NCI-H345 treated with DMSO at 0.1 percent for 48 hours (cell line): Measurements from ENCODE around the gene NRG3.
"Not testable (repeated sequence)": the region's sequence is repeated elsewhere in the genome, so short reads cannot be mapped to it uniquely, and the experiment has no call there.

Source experiments
- DNase-seq: peaks from one replicate; lab custom pipeline; 2025; ENCODE audit not compliant: unreplicated experiment; lab: John Stamatoyannopoulos, UW

The NRG3 gene

DNA sequence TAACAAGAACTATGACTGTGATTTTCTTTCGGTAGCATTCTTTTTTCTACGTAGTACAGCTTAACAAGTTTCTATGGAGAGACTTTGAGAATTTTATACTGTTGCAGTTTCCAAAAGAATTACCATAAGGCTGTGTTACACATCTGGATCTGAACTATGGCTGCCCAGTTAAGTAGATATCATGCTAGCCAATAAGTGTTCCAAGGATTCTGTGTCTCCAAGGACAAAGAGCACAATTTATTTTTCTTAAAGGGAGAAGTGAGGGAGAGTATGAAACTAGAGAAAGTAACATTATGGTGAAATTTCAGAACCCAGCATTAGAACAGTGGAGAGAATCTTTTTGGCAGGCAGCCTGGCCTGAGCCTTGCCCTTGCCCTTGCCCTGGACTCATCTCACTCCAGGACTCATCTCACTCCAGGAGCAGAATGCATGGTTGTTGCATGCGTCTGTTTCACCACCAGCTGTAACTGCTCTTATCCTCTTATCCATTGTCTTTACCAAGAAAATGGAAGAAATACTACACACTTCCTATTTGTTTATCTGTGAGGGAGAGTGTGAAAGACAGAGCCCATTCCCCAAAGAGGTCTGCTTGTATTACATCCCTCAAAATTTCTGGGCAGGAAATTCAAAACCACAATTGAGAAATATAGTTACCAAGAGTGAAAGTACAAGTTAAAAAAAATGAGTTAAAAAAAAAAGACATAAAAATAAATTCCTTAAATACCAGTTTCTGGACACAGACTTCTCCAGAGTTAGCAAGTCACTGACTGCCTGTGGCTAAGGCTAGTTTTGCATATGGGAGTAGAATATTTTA lies 1067.5 kb downstream of the NRG3 start:
- no peak for DNase-seq

DNA sequence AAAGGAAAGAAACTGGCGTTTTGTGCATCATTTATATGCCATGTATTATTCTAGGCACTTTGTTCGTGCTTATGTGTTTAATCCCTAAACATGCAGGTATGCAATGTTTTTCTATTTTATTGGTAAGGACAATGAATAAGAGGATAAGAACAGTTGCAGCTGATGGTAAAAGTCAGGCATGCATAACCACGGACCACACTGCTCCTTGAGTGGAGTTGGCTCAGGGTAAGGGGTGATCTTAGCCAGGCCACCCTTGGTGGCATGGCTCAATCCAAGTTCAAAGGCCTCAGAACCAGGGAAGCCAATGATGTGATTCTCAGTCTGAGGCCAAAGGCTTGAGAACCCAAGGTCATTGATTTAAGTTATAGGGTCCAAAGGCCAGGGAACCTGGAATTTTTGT lies 1068.1 kb downstream of the NRG3 start:
- no peak for DNase-seq

DNA sequence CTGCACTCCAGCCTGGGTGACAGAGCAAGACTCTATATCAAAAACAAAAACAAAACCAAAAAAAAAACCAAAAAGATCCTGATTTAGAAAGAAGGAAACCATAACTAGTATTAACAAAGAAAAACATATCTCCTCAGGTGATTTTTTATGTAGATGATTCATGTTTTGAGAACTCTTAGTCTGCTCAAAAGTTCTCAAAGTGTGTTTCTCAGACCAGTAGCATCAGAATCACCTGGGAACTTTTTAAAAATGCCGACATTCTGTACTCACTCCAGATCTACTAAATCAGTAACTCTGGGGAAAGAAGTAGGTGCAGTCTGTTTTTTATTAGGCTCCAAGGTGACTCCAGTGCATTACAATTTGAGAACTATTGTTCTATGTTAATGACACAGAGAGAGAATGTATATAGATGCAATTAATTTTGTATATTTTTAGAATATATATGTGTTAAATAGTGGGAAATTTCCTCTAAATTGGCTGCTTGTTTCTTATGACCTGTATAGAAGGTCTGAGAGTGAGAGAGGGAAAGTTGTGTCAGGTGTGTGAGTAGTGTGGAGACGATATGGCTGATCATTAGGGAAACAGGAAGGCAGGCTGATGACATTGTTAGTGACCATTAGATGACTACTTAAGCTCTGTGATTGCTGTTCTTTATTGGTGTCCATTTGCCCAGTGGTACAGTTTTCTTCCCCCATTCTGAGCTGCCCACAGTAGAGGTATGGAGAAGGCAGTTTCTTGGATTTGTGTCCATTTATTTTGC lies 1075.0 kb downstream of the NRG3 start:
- DNase-seq: no peak

DNA sequence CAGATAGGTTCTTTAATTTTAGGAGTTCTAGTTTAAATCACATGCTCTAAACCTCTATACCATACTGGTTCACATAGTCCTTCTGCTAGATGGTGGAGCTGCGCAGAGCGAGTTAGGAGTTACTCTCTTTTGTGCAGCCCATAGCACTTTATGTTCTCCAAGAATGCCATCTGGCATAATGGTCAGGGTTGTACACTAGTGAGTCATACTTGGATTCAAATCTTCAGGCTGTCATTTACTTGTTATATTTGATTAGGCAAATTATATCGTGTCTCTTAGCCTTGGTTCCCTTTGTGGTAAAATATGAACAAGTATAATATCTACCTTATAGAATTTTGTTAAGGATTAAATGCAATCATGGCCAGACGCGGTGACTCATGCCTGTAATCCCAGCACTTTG lies 1078.3 kb downstream of the NRG3 start:
- DNase-seq: no peak

DNA sequence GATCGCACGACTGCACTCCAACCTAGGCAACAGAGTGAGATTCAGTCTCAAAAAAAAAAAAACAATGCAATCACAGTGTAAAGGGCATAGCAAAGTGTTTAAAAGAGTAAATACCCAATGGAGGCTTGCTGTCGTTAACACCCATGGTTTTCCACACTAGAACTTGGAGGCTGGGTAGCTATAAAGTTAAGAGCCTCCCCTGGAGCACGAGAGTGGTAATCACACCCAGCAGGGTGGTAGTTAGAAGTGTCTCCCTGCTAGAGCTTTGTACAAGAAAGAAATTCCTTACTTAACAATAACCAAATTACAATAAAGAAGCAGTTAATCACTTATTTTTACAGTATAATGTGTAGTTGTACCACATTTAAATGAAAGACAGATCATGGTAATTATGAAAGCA lies 1078.9 kb downstream of the NRG3 start:
- DNase-seq: no peak

DNA sequence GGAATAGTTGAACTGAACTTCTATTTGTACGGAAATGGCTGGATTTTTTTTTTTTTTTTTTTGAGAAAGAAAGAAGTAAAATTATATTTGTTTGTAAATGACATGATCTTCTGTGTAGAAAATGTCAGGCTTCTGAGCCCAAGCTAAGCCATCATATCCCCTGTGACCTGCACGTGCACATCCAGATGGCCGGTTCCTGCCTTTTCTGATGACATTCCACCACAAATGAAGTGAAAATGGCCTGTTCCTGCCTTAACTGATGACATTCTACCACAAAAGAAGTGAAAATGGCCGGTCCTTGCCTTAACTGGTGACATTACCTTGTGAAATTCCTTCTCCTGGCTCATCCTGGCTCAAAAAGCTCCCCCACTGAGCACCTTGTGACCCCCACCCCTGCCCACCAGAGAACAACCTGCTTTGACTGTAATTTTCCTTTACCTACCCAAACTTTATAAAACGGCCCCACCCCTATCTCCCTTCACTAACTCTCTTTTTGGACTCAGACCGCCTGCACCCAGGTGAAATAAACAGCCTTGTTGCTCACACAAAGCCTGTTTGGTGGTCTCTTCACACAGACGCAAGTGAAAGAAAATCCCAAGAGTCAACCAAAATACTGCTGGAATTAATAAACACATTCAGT lies 1085.5 kb downstream of the NRG3 start:
- not testable (repeated sequence) for DNase-seq

DNA sequence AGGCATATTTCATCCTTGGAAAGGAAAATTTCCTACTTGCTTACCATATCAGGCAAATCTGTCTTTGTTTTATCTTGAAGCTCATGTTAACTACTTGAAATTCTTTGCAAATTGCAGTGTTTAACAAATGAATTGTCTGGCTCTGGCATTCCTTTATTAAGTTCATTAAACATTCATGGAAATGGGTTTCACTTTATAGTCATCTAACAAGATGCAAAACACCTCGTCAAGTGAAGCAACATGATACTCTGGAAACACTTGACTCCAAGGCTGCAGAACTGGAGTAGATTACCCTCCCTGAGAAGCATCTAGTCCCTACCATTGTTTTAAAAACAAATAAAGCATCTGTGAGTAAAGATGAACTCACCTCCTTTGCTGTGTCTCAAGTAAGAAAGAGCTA lies 1086.9 kb downstream of the NRG3 start:
- no peak for DNase-seq

DNA sequence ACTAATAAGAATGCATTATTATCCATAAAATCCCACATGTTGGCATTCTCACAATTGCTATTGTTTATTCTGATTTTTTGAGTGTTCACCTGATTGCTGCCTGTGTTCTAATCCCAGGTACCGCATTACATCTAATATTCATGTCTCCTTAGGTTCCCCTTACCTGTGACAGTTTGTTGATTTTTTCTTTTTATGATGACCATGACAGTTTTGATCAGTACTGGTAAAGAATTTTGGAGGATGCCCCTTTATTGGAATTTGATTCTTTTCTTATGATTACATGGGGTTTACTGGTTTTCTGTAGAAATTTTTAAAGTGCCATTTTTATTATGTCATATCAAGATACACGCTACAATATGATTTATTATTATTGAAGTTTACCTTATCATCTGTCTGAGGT lies 1091.1 kb downstream of the NRG3 start:
- no peak for DNase-seq

DNA sequence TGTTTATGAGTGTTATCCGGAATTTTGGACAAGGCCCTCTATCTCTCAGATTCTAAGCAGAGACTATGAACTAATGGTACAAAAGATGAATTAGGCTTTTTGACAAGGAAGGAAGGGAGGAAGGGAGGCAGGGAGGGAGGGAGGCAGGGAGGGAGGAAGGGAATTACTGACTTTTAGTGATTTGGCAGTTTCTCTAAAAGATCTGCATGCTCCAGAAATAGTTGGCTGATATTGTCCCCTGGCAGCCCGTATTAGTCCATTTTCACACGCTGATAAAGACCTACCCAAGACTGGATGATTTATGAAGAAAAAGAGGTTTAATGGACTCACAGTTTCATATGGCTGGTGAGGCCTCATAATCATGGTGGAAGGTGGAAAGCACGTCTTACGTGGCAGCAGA lies 1093.5 kb downstream of the NRG3 start:
- DNase-seq: no peak

DNA sequence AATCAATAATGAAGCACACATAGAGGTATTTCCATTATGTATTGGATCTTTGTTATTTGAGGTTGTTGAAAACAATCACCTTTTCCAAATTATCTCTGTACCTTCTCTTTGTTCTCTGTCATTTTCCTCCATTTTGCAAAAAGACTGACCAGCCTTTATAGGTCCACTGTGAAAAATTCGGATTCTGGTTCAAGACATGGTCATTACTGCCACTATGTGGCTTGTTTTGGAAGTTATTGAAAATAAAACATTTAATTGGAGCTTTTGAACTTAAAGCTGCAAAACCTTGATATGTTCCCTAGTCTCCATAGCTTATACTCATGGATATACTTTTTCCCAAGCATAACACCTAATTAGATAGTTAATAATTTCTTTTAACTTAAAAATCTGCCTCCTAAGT lies 1094.4 kb downstream of the NRG3 start:
- DNase-seq: no peak

DNA sequence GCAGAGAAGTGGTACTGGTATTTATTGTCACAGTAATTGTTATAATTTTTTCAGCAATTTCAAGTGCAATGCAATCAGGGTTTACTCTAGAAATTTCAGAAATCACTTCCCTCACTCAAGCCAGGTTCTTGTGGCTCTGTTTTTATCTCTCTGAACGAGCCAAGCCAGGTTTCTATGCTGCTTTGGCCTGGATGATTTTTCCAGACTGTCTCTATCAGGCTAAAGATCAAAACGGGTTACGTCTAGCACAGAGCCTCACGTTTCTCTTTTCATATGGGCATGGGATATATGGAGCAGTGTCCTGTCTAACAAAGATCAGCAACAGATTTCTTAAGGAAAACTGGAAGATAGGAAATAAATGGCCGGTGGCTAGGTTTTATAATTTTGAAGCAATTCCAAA lies 1105.3 kb downstream of the NRG3 start:
- DNase-seq: no peak

DNA sequence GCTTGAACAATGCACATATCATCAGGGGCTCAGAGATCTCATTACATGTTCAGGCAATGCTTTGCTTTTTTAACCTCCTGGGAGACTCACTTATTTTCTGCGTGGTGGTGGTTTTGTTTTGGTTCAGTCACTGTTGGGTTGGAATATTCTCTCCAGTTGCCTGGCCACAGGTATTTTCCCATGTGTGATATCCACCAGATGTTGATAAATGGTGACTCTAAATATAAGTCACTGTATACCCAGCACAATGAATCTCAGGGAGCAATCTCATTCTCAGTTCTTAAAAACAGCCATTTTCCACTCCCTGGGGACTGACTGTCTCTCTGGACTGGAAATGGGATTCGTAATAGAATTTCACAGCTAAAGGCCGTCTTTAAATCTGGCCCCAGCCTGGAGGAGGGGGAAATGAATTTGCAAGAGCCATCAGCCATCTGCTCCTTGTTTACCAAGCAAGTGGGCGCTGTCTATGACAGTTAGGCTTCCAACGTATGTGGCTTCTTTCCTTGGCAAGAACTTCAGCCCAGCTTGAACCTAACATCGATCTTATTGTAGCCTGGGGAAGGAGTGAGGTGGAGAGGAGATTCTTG lies 1106.2 kb downstream of the NRG3 start:
- no peak for DNase-seq

DNA sequence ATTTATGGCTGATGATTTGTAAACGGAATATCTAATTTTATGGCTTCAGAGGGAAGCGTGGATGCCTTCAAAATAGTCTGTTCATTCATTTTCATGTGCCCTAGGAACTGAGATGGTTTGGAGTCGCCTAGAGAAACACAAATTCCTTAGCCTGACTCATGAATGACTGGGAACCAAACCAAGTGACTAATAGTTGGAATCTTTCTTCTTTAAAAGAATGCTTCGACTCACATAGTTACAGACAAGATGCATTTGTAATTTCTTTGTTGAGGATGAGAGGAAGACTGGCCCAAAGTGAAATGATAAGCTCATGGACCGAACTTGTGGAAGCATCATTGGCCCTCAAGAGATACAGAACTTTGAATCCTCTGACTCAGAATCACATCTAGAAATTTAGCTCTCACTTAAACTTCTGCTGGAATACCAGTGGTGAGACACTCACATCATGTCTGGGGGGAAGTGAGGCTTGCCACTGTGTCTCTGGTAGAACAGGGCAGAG lies 1107.2 kb downstream of the NRG3 start:
- DNase-seq: no peak

DNA sequence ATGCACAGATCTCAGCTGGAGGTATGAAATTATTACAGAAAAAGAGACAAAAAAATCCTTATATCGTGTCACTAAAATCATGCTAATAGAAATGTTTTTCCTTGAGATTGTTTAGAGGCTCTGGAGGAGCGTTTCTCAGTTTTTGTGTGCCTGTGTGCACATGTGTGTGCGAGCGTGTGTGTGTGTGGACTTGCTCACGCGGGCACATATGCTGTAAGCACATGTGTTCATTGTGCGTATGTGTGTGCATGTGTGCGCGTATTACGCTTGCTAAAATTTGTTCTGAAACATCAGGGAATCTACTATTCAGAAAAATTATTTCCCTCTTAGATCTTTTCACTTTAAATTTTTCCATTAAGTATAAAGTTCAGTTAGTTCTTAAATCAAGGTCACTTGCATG lies 1111.2 kb downstream of the NRG3 start:
- no peak for DNase-seq

DNA sequence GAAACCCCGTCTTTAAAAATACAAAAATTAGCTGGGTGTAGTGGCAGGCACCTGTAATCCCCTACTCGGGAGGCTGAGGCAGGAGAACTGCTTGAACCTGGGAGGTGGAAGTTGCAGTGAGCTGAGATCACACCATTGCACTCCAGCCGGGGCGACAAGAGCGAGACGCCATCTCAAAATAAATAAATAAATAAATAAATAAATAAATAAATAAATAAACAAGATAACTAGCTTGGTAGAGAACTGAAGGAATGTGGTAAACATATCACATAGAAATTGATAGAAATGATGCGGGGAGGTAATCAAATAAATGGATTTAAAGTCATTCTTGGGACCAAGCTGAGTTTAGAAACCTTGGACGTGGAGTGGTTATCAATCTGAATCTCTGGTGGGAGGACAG lies 1131.5 kb downstream of the NRG3 start:
- not testable (repeated sequence) for DNase-seq

DNA sequence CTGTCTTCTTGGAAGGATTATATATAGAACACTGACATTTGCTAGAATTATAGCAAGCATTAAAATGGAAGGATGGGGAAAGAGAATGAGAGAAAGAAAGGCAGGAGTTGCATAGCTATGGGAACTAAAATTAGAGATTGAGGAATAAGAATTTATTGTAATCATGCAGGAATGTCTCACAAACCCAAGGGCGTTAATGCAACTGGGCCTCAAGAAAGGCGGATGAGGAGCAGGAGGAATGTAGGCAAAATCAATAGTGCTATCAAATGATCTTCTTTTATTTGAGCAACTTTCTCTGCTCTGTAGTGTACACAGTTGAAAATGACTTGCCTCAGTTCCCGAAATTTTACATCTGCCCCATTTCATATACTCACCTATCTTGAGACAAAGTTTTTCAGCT lies 1132.5 kb downstream of the NRG3 start:
- no peak for DNase-seq

DNA sequence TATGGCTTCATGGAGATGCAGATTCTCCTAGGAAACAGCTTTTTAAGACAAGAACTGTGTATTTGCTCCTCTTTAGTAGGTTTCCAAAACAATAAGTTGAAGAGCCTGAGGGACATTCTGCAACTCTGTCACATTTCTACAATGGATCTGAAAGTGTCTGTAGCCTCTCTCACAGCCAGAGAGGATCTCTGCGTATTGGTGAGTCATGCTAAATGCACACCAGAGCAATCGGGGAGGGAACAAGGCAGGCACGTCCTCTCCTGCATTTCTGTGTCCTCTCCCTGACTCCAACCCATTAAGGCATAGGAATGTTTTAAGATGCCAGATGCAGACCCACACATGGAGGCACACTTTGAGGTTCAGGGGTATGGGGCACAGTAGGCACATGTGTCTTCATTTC lies 1137.9 kb downstream of the NRG3 start:
- DNase-seq: no peak

DNA sequence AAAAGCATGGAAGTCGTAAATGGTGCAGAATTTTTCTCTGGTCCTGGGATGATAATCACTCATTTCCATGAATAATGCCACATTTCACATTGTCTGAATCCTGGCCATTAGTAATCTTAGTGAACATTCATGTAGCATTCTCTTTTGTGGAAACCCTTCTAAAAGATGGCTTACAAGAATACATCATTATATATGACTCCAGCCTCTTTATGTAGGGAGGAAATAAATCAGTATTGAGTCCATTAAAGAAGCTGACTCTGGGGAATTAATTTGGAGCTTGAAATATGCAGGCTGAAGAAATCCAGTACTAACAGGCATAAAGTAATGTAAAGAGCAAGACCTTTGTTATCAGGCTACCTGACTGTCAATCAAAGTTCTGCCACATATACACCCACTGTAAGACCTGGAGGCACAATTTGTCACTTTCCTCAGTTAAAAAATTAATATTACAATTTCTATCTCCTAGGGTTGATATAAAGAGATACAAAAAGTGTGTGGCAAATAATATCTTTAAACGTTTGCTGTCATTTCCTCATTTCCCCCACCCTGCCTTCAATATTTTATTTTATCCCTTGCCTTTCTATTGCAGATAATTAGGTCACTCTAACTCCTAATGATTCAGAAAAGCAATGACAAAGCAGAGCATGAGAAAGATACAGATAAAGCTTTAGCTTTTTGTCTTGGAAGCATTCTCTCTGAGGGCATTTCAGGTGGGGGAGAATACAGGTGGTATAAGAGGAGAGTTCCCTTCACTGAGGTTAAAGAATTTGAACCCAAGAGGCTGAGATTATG lies 1142.3 kb downstream of the NRG3 start:
- no peak for DNase-seq

DNA sequence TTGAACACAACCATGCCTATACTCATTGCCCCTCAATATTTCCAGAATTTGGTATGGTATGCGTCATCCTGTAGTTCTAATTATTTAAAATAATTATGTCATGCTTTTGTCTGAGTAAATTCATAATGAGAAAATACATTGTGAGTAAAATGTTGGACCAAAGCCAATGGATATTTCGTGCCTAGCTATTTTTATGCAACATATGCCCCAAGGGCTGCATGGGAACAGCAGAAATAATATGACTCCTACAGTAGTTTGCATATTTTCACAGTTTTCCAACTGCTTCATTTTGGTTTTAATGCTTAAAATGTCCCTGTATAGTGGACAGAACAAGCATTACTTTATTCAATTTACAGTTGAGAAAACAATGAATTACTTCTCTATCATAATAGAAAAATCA lies 1148.7 kb downstream of the NRG3 start:
- DNase-seq: no peak
